Umbilical cord (tissue), 2 donors: ENCODE measurements around the gene KSR1. TPM values are rescaled to one million over a fixed set of nuclear protein-coding genes. Genes with fewer than 3 reads are reported as not detected.

ENCODE experiments used
- DNase-seq: peaks from one replicate; pipeline ENCODE4 v3.0.0-alpha.2; 2015; ENCODE audit warnings: low spot score
- total RNA-seq: library from RNA; depleted of rRNA; stranded (reverse); fragments of >200 nt; gene quantifications from one replicate; pipeline ENCODE4 v1.2.3, GENCODE V29; 2014; ENCODE audit warnings: low replicate concordance; ENCODE audit not compliant: insufficient read depth

KSR1 gene
- total RNA-seq, 1 donor from 2014 or later = 43.1 TPM

- no peak for DNase-seq
Measured at GRCh38 chr17:27585792-27586191, 129.5 kb downstream of the KSR1 start.

DNA sequence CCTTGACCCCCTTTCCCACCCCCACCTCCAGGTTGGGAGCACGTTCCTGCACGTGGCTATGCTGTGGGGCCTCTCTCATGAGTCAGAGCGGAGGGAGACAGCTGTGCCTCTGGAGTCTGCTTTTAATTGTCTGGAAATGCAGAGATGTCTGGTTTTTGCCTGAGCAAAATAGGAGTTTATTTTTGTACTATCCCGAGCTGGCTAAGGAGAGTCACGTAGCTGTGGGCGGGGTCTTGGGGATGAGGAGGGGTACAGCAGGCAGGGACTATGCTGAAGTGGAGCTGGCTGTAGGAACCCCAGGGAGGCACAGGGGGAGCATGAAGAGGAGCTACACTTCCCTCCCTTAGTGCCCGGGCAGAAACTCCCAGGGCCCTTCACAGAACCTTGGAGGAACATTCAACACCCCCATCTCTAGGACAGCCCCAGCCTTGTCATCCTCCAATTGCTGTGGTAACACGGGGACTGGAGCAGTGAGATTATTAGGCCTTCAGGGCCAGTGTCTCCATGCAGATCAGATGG lies 130.0 kb downstream of the KSR1 start:
- peak; percentile 97 for DNase-seq

GRCh38 chr17:27588354-27588753 lies 132.1 kb downstream of the KSR1 start:
- DNase-seq = no peak

GRCh38 chr17:27590864-27591263 lies 134.6 kb downstream of the KSR1 start:
- no peak for DNase-seq

GRCh38 chr17:27591986-27592385 lies 135.7 kb downstream of the KSR1 start:
- no peak for DNase-seq

GRCh38 chr17:27593232-27593856 lies 137.1 kb downstream of the KSR1 start:
- no peak for DNase-seq

DNA sequence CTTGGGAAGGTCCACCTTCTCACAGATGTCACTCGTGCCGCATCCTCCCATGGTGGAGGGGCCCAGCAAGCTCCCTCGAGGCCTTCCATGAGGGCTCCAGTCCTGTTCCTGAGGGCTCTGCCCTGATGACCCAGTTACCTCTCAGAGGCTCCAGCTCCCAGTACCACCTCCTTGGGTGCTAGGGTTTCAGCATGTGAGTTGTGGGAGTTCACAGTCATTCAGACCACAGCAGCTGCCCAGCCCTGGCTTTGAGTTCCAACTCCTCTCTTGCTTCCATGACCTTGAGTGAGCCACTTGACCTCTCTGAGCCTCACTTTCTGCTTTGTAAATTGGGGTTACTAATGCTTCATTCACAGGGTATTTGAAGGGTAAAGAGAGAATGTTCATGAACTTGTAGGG lies 137.6 kb downstream of the KSR1 start:
- no peak for DNase-seq

DNA sequence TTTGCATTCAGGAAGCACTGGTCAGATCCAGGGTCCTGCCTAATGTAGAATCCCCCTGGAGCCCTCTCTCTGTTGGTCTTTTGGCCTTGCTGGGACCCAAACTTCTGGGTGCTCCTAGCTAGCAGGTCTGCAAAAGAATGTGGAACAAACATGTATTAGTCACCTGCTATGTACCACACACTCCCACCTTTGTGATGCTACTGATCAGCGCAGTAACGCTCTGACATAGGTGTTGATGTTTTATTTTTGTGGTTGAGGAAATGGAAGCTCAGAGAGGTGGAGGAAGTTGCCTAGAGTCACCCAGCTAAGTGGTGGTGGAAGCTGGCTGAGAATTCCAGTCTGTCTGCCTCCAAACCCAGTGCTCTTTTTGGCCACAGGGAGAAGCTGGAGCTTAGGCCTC lies 139.0 kb downstream of the KSR1 start:
- no peak for DNase-seq

GRCh38 chr17:27596096-27596495 lies 139.8 kb downstream of the KSR1 start:
- DNase-seq = peak; percentile 98

- peak; percentile 67 for DNase-seq
Measured at GRCh38 chr17:27596566-27597187, 140.4 kb downstream of the KSR1 start.

DNA sequence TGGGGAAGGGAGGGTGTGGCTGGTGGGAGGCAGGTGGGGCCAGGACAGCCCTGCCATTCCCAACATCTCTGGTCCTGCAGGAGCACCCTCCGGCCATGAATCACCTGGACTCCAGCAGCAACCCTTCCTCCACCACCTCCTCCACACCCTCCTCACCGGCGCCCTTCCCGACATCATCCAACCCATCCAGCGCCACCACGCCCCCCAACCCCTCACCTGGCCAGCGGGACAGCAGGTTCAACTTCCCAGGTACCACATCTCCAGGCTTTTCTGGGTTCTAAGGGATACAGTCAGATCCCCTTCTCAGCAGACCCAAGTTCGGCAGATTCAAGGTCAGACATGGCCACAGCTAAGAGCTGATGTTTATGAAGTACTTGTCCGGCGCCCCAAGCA lies 140.9 kb downstream of the KSR1 start:
- no peak for DNase-seq

DNA sequence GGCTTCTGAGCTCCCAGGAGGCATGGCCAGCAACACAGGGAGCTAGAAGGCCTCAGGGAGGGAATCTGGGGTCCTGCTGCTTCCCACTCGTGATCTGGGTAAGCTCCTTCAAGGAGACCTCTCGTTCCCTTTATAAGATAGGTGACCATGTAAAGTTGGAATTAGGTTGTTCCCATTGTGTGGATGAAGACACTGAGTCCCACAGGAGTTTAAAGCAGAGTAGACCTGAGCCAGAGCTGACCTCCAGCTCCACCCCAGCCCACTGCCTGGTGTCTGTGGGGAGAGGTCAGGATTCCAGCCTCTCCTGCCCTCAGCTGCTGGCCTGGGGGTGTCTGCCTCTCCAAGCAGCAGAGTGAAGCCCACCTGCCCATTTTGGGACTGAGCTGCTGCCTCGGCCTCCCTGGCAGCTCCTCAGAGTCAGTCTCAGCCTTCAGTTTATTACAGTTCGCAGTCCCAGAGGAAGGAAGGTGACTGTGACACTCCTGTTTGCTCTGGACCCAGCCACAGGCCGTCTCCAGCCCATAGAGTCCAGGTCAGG lies 141.6 kb downstream of the KSR1 start:
- DNase-seq = no peak

DNA sequence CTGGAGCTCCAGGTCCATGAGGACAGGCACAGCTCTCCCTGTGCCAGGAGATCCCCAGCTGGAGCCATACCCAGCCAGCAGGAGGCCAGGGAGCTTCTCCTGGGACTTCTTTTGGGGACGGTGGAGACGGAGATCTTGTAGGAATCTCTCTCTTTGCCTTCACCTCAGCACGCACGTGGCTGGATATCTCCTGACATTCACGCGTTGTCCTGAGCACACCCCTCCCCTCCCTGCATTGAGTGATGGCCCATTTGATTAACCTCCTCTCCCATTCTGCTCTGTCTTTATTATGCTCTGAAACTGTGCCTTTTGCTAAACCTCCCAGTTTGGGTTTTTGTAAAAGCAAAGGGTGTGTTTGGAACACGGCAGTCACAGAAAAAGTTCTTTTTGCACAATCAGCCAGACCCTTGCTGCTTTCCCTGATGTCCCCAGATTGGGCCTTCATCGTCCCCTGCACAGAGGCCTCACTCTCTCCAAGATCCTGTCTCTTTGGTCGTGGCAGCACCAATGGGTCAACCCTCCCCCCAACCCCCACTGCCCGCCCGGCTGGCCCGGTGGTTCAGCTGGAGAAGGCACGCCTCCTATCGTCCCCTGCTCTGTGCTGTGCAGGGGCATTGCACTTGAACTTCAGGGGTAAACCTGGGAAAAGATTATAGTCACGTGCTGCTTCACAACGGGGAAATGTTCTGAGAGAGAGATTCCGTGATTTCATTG lies 142.2 kb downstream of the KSR1 start:
- DNase-seq = no peak

DNA sequence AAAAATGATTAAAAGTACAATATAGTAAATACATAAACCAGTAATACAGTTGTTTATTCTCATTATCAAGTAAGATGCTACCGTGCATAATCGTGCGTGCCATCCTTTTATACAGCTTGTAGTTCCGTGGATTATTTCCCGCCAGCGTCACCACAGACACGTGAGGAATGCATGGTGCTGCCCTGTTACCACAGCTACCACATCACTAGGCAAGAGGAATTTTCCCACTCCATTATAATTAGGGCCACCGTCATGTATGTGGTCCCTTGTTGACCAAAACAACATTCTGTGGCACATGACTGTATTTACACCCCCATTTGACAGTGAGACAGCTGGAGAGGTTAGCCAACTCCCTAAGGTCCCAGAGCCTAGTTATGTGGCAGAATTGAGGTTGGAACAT lies 144.2 kb downstream of the KSR1 start:
- no peak for DNase-seq

- peak; percentile 83 for DNase-seq
Measured at GRCh38 chr17:27601069-27601974, 145.1 kb downstream of the KSR1 start.

- DNase-seq = no peak
Measured at GRCh38 chr17:27601975-27602302, 145.7 kb downstream of the KSR1 start.

- peak; percentile 63 for DNase-seq
Measured at GRCh38 chr17:27602721-27603420, 146.6 kb downstream of the KSR1 start.

GRCh38 chr17:27603421-27603770 lies 147.1 kb downstream of the KSR1 start:
- DNase-seq = no peak

GRCh38 chr17:27603880-27604794 lies 147.9 kb downstream of the KSR1 start:
- no peak for DNase-seq

DNA sequence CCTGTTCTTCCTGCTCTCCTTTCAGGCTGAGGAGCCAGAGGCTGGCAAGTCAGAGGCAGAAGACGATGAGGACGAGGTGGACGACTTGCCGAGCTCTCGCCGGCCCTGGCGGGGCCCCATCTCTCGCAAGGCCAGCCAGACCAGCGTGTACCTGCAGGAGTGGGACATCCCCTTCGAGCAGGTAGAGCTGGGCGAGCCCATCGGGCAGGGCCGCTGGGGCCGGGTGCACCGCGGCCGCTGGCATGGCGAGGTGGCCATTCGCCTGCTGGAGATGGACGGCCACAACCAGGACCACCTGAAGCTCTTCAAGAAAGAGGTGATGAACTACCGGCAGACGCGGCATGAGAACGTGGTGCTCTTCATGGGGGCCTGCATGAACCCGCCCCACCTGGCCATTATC lies 149.2 kb downstream of the KSR1 start:
- no peak for DNase-seq
